ENCODE data around the gene STYXL2. TPM values are rescaled to one million over a fixed set of nuclear protein-coding genes. Genes with fewer than 3 reads are reported as not detected.

STYXL2 gene
- total and polyA plus RNA-seq, 2 of the 8 experiments (the other 6 are each of a cell fraction or from before 2014, with no cell fraction given), result 0.09 to 0.22 TPM

GRCh38 chr1:167102906-167103573 lies 9.2 kb downstream of the STYXL2 start:
- H3K23ac ChIP-seq (ENCODE audit: insufficient read length), result no peak overlapping the region
- no peak overlapping the region for H3K14ac ChIP-seq (ENCODE audit: insufficient read length)
- H3K4me2 ChIP-seq (ENCODE audit: insufficient read depth in 1 of 2, low read depth in 2 of 2, low read length in 2 of 2), result 0 out of 4 replicates have a peak overlapping the region, but pooled peaks of 1 of the 2 experiments have one; percentile 7
- no peak overlapping the region for H2AFZ ChIP-seq (ENCODE audit: low read length)
- no peak overlapping the region for H4K8ac ChIP-seq (ENCODE audit: extremely low read depth, insufficient read depth, low read length)
- H2BK120ac ChIP-seq (replicated peaks; ENCODE audit: low read depth, low read length), result no peak overlapping the region
- peak overlapping the region; percentile 22; the same call in 1 of the 2 replicates for H2BK12ac ChIP-seq (ENCODE audit: low read depth, low read length)
- TF ChIP-seq NRF1 (IDR thresholded peaks at IDR 0.05; ENCODE audit: low read depth, low read length), result no peak
- no peak overlapping the region for H3K4ac ChIP-seq (replicated peaks; ENCODE audit: insufficient read length, low read depth, low read length)
- no peak overlapping the region for H3K56ac ChIP-seq (replicated peaks; ENCODE audit: insufficient read length, low read depth, low read length)
- H3K18ac ChIP-seq (ENCODE audit: extremely low read depth, low read length), result no peak overlapping the region
- no peaks in the 10 kb centered on the region for H4K20me1 ChIP-seq (replicated peaks in 1 of 2; ENCODE audit: control insufficient read depth in 1 of 2, insufficient read depth in 2 of 2, low read length in 2 of 2)
- no peaks in the 10 kb centered on the region for H3K23me2 ChIP-seq (ENCODE audit: low read depth, low read length)
- FAIRE-seq (peak; percentile 39), DNase-seq (ENCODE audit: low read depth in 1 of 2, low spot score in 2 of 2) (no peak)
- H2AK5ac ChIP-seq (ENCODE audit: low read depth, low read length), result no peak overlapping the region
- no peak overlapping the region for H3K27ac ChIP-seq (ENCODE audit: low read depth, low read length)
- H3K36me3 ChIP-seq (ENCODE audit: control insufficient read depth in 2 of 4, insufficient read depth in 4 of 4, low read length in 3 of 4), result no peaks in the 10 kb centered on the region
- no peaks in the 10 kb centered on the region for H3K79me1 ChIP-seq (ENCODE audit: low read depth, low read length)
- no peak overlapping the region for H2BK20ac ChIP-seq (ENCODE audit: low read length)
- peaks cover 0 to 16% (median 5%) of the 10 kb centered on the region in 4 experiments; a peak in 4 of 7 replicates for H3K4me1 ChIP-seq (replicated peaks in 1 of 4; ENCODE audit: control insufficient read depth in 3 of 4, insufficient read depth in 4 of 4, low read length in 3 of 4)
- CTCF ChIA-PET (ENCODE audit: partially characterized antibody), result interaction anchor here (0.8 to 1.8 kb wide), 5 partner anchors 13 to 186 kb away, joined by 3 to 6 read pairs (median 3); no protein-coding TSS in a partner anchor
- H3K4me3 ChIP-seq (ENCODE audit: extremely low read depth in 1 of 4, insufficient read depth in 2 of 4, low read depth in 3 of 4, low read length in 4 of 4), result no peak overlapping the region
- no peak overlapping the region for H3K9ac ChIP-seq (replicated peaks in 1 of 4; ENCODE audit: extremely low read depth in 1 of 4, low read depth in 3 of 4, low read length in 3 of 4)
- POLR2A ChIA-PET (ENCODE audit: partially characterized antibody), result no interaction called here
- H3K79me2 ChIP-seq (ENCODE audit: control insufficient read depth in 1 of 2, insufficient read depth in 2 of 2, low read length in 2 of 2), result no peaks in the 10 kb centered on the region
- H3K9me3 ChIP-seq (ENCODE audit: insufficient read depth in 2 of 2, low read depth in 1 of 2, low read length in 1 of 2), result peaks cover 0 to 3% of the 10 kb centered on the region in 2 experiments; a peak in 1 of 4 replicates
- H3K27me3 ChIP-seq (replicated peaks in 1 of 4; ENCODE audit: control insufficient read depth in 3 of 4, extremely low read depth in 1 of 4, insufficient read depth in 3 of 4, low read length in 3 of 4), result no peaks in the 10 kb centered on the region
- H2BK5ac ChIP-seq (ENCODE audit: low read depth, low read length), result no peak overlapping the region
- no peak overlapping the region for H4K5ac ChIP-seq (ENCODE audit: insufficient read length, low read depth, low read length)
- no peak overlapping the region for H2BK15ac ChIP-seq (ENCODE audit: low read length)
- 80% methylated on average over 5 of the region's 5 CpGs; no CpG with 5 or more reads in 1 of the 2 experiments for WGBS, 2 experiments (ENCODE audit: extremely low coverage in 1 of 2, insufficient coverage in 1 of 2, insufficient read length in 1 of 2, insufficient replicate concordance in 2 of 2, low coverage in 1 of 2, low lambda C conversion rate in 2 of 2, missing lambda C conversion rate in 1 of 2)
- no peak overlapping the region for H4K91ac ChIP-seq (replicated peaks; ENCODE audit: insufficient read length, low read length)
